Measurements from ENCODE around the gene UQCC2.

The UQCC2 gene

DNA sequence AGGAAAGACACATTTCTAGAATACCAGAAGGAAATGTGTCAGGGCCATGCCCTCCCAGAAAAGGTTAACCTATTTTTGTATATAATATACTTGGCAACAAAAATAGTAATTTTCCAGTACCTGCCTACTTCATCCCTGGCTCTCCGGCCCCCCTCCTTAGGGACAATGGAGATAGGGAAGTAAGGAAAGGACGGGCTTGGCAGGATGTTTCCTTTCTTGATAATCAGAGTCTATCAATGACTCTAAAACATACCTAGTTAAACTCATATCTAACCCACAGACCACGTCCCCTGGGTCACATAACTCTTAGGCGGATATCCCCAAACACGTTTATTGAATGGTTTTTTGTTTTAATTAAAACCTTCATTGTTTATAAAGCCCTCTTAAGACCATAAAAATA, 11.8 kb downstream of the UQCC2 start:
- H3K27ac ChIP-seq, result no peak overlapping the region
- TF ChIP-seq, protein P1, sequence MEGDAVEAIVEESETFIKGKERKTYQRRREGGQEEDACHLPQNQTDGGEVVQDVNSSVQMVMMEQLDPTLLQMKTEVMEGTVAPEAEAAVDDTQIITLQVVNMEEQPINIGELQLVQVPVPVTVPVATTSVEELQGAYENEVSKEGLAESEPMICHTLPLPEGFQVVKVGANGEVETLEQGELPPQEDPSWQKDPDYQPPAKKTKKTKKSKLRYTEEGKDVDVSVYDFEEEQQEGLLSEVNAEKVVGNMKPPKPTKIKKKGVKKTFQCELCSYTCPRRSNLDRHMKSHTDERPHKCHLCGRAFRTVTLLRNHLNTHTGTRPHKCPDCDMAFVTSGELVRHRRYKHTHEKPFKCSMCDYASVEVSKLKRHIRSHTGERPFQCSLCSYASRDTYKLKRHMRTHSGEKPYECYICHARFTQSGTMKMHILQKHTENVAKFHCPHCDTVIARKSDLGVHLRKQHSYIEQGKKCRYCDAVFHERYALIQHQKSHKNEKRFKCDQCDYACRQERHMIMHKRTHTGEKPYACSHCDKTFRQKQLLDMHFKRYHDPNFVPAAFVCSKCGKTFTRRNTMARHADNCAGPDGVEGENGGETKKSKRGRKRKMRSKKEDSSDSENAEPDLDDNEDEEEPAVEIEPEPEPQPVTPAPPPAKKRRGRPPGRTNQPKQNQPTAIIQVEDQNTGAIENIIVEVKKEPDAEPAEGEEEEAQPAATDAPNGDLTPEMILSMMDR (IDR thresholded peaks at IDR 0.05), result no peak
- no peak for TF ChIP-seq ZFX (IDR thresholded peaks at IDR 0.05; ENCODE audit: borderline replicate concordance)

DNA sequence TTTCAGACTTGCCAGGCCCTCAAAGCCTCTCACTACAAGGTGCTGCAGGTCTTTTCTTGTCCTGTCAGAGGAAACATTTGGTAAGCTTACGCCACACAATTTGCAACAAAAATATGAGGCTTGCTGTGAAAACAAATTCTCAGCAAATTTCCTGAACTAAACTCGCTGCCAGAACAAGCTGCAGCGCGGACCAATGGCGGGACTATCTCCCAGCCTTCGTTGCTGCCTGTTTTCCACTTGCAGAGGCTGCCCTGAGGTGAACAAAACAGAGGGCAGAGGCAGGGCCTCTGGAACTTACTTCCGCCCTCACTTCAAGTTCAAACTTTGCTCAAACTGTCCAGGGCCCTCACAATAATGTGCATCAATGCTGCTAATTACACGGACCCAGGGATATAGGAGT, 12.4 kb downstream of the UQCC2 start:
- H3K27ac ChIP-seq, result no peak overlapping the region
- TF ChIP-seq ZFX (IDR thresholded peaks at IDR 0.05; ENCODE audit: borderline replicate concordance), result no peak
- TF ChIP-seq, protein P1 (IDR thresholded peaks at IDR 0.05), result no peak

DNA sequence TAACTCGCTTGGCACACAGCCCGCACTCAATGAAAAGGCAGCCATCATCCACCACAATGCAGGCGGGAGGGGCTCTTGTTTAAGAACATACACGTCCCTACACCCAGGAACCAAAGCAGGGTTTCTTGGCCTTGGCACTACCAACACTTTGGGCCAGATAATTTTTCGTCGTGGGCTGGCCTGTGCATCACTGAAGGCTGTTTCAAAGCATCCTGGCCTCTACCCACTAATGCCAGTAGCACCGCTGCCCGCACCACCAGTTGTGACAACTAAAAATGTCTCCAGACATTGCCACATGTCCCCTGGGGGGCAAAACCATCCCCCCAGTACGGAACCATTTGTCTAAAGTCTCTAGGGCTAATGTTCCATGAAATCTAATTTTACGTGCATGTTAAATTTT, 13.0 kb downstream of the UQCC2 start:
- no peak overlapping the region for H3K27ac ChIP-seq
- TF ChIP-seq ZFX (IDR thresholded peaks at IDR 0.05; ENCODE audit: borderline replicate concordance), result no peak
- TF ChIP-seq, protein P1 (IDR thresholded peaks at IDR 0.05), result no peak

DNA sequence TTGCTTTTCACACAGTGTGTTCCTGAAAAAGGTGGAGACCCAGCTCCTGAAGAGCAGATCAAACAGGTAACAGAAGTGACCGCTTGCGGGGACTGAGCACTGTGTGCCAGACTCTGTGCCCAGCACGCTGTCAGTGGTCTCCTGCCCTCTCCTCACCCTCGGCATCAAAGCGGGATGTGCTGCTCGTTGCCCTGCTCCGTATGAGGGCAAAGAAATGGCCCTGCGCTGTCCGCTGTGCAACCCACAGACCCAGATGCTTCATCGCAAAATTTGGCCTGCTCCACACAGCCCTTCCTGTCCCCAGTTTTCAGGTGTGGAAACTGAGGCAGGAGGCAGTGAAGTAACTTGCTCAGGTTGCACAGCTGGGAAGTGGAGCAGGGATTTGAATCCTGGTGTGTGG, 13.7 kb downstream of the UQCC2 start:
- H3K27ac ChIP-seq, result peak overlapping the region; percentile 34
- TF ChIP-seq, protein P1 (IDR thresholded peaks at IDR 0.05), result no peak
- no peak for TF ChIP-seq ZFX (IDR thresholded peaks at IDR 0.05; ENCODE audit: borderline replicate concordance)

DNA sequence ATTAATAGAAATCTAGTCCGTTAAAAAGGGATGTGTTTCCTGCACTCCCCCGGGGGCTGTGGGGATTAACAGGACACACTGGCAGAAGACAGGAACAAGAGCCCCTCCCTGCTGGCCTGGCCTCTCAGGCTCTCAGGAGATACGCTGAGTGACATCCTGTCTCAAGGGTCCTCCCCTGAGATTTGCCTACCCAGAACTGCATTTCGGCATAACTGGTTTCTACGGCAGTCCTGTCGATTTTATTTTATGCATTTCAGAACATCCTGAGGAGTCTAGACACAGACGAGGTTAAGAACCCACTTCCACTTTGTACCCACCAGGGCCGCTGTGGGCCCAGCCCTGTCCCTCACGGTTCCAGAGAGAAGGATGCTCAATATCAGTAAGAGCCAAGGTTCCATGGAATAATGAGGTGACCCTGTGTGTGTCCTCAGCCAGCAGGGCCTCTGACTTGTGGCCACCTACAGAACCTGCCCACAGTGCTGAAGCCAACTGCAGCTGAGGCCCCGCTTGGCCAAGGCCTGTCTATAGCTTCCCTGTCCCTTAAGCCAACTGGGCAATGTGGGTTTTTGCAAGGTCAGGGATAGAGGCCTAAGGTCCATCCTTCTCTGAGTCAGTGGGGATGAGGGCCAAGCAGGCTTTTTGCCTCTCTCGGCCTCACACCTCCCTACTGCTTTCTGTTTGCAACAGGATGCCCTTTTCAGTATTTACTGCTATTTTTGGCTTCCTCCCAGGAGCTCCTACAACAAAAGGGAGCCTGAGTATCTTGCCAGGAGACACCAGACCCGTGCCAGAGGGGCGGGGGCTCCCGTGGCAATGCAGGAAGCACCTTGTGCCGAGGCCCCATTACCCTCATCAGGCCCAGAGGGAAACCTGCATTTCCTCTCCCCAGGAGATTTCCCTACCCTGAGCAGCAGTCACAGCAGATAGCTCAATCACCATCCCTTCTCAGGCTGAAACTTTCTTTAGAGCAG, 14.7 kb downstream of the UQCC2 start:
- TF ChIP-seq, protein P1 (IDR thresholded peaks at IDR 0.05), result no peak
- TF ChIP-seq ZFX (IDR thresholded peaks at IDR 0.05; ENCODE audit: borderline replicate concordance), result no peak
- peak overlapping the region; percentile 34 for H3K27ac ChIP-seq

DNA sequence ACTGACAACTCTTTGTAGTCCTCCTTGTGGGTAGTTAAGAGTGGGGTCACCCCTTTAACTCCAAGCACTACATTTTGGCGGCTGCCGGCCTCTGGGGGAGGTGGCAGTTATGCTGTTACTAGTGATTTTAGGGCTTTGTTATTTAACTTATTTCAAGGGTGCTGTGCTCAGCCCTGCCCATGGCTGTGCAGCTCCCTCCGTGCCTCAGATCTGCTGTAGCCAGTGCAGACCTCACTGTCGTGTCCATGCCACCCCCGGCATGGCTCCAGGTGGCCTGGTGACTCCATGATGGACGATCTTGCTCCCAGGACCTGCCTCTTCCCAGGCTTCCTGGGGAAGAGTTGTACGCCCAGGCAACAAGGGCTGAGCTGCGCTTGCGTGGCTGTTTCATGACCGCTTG, 15.4 kb downstream of the UQCC2 start:
- no peak for TF ChIP-seq ZFX (IDR thresholded peaks at IDR 0.05; ENCODE audit: borderline replicate concordance)
- TF ChIP-seq, protein P1 (IDR thresholded peaks at IDR 0.05), result no peak
- peak overlapping the region; percentile 34 for H3K27ac ChIP-seq

DNA sequence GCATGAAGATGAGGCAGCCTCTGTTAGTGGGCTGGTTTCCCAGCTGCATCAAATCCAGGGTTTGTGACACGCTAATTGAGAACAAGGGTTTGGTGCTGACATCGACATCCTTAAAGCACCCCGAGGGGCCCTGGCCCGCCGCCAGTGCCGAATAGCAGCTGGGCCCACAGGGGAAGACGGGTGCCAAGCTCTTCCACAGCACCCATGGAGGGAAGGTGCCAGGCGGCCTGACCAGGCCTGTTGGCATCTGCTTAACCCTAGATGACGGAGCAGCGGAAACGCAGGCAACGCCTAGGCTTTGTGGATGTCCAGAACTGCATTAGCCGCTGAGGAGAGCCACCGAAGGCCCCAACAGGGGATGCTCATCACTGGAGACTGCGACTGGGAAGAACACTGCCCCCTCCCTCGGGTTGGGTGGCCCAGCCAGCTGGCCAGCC, 16.0 kb downstream of the UQCC2 start:
- no peak for TF ChIP-seq ZFX (IDR thresholded peaks at IDR 0.05; ENCODE audit: borderline replicate concordance)
- TF ChIP-seq, protein P1 (IDR thresholded peaks at IDR 0.05), result no peak
- no peak overlapping the region; the same call in 1 of the 2 replicates for H3K27ac ChIP-seq

Data from 22Rv1 (cell line).